Parathyroid adenoma (tissue), 2 donors: Measurements from ENCODE around the gene UBQLN3.

ENCODE experiments used
- H2AFZ ChIP-seq: fragments of 300-600 bp; sonication (generic); one replicate; pipeline ENCODE4 v1.7.0; 2017; ENCODE audit warnings: antibody characterized with exemption, mild to moderate bottlenecking
- H3K27ac ChIP-seq: fragments of 300-600 bp; sonication (generic); one replicate; pipeline ENCODE4 v1.7.0; 2017
- H3K27me3 ChIP-seq: fragments of 300-600 bp; sonication (generic); one replicate; pipeline ENCODE4 v1.7.0; 2017; ENCODE audit warnings: low read length; ENCODE audit not compliant: control insufficient read depth, insufficient read depth
- H3K36me3 ChIP-seq: fragments of 300-600 bp; sonication (generic); one replicate; pipeline ENCODE4 v1.7.0; 2017; ENCODE audit warnings: low read length; ENCODE audit not compliant: control insufficient read depth, insufficient read depth
- H3K4me1 ChIP-seq: fragments of 300-600 bp; sonication (generic); one replicate; pipeline ENCODE4 v1.7.0; 2017; ENCODE audit warnings: control low read depth
- H3K4me2 ChIP-seq: fragments of 300-600 bp; sonication (generic); one replicate; pipeline ENCODE4 v1.7.0; 2017; ENCODE audit warnings: low read length
- H3K4me3 ChIP-seq: fragments of 300-600 bp; sonication (generic); one replicate; pipeline ENCODE4 v1.7.0; 2017; ENCODE audit warnings: low read depth, low read length
- H3K79me2 ChIP-seq: fragments of 300-600 bp; sonication (generic); one replicate; pipeline ENCODE4 v1.7.0; 2017; ENCODE audit warnings: control low read depth
- H3K9ac ChIP-seq: fragments of 300-600 bp; sonication (generic); one replicate; pipeline ENCODE4 v1.7.0; 2017; ENCODE audit warnings: mild to moderate bottlenecking
- H3K9me3 ChIP-seq: fragments of 300-600 bp; sonication (generic); one replicate; pipeline ENCODE4 v1.7.0; 2017; ENCODE audit warnings: low read length; ENCODE audit not compliant: control insufficient read depth
- TF ChIP-seq, protein P1 (sequence below): fragments of 300-600 bp; sonication (generic); IDR thresholded peaks from one replicate; pipeline ENCODE4 v1.7.0; 2017; ENCODE audit warnings: antibody characterized with exemption, mild to moderate bottlenecking
- donor health status: primary hyperparathyroidism.

The UBQLN3 gene

DNA sequence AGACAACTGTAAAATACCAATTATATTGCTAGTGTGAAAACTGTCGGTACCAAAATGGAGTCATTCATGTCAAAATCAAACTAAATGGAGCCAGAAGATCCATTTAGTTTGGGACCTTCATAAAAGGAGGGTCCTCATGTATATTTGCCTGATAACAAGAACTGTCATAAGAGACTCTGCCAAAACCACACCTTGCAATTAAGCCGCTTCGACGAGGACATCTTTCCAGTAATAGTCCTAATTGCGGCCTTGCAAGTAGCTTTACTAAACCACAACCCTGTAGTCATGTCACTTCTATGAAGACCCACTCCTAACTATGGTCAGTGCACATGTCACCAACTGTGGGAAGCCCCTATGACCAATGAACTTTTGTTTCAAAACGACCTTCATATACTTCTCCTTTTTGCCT, 9.4 kb downstream of the UBQLN3 start:
- Histone ChIP-seq H3K9me3 (no peaks in the 10 kb centered on the region), H3K36me3 (no peaks in the 10 kb centered on the region), H3K4me1 (no peaks in the 10 kb centered on the region), H3K79me2 (no peaks in the 10 kb centered on the region), H2AFZ (no peak overlapping the region), H3K4me2 (no peak overlapping the region), H3K4me3 (no peak overlapping the region), H3K27me3 (no peaks in the 10 kb centered on the region), H3K27ac (no peak overlapping the region), H3K9ac (no peak overlapping the region)
- TF ChIP-seq, protein P1, sequence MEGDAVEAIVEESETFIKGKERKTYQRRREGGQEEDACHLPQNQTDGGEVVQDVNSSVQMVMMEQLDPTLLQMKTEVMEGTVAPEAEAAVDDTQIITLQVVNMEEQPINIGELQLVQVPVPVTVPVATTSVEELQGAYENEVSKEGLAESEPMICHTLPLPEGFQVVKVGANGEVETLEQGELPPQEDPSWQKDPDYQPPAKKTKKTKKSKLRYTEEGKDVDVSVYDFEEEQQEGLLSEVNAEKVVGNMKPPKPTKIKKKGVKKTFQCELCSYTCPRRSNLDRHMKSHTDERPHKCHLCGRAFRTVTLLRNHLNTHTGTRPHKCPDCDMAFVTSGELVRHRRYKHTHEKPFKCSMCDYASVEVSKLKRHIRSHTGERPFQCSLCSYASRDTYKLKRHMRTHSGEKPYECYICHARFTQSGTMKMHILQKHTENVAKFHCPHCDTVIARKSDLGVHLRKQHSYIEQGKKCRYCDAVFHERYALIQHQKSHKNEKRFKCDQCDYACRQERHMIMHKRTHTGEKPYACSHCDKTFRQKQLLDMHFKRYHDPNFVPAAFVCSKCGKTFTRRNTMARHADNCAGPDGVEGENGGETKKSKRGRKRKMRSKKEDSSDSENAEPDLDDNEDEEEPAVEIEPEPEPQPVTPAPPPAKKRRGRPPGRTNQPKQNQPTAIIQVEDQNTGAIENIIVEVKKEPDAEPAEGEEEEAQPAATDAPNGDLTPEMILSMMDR, result no peak

DNA sequence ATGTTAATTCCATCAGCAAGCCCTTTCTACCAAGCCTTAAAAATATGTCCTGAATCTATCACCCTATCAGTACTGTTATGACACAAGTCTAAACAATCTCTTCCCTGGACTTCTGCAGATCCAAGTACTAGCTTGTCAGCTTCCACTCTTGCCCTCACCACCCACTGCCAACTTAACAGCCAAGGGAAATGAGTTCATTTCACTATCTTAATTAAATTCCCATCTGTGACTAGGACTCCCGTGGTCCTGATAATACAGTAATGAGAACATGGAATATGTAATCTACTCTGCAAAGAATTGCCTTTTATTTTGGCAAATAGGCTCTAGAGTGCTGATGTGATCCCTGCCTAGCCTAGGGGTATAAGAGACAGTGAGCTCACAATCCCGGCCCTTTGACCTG, 10.1 kb downstream of the UBQLN3 start:
- no peaks in the 10 kb centered on the region for H3K27me3 ChIP-seq
- no peaks in the 10 kb centered on the region for H3K9me3 ChIP-seq
- H3K27ac ChIP-seq, result no peak overlapping the region
- TF ChIP-seq, protein P1, result no peak
- no peak overlapping the region for H3K9ac ChIP-seq
- no peaks in the 10 kb centered on the region for H3K79me2 ChIP-seq
- H3K4me2 ChIP-seq, result no peak overlapping the region
- H3K36me3 ChIP-seq, result no peaks in the 10 kb centered on the region
- H3K4me1 ChIP-seq, result no peaks in the 10 kb centered on the region
- no peak overlapping the region for H3K4me3 ChIP-seq
- no peak overlapping the region for H2AFZ ChIP-seq

DNA sequence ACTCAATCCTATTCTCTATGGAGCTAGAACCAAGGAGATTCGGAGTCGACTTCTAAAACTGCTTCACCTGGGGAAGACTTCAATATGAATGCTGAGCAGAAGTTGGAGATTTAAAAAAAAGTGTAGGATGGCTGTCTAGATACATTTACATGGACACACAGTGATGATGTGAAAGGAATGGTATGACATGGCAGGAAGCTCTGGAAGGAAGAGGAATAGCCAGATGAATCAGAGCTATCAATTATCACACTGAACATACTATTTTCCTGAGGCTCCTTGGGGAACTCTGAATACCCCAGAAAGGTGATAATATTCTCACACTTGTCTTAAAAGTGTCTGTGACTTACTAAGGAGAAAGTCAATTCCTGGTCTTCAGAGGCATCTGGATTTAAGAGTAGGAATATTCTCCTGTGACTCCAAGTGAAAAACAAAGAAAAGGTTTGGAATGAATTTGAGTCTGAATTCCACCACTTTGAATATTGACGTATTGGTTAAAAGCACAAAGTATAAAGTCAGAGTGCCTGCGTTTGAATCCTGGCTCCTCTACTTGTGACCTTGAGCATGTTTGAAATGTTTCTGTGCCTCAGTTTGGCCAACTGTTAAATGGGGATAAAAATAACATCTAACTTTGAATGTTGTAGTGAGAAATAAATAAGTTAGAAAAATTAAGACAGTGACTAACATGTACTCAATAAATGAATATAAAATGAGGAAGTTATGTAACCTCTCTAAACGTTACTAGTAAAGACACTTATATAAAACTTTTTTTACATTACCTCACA, 20.0 kb downstream of the UBQLN3 start:
- no peaks in the 10 kb centered on the region for H3K79me2 ChIP-seq
- no peaks in the 10 kb centered on the region for H3K4me1 ChIP-seq
- TF ChIP-seq, protein P1, result no peak
- no peak overlapping the region for H3K9ac ChIP-seq
- H3K27me3 ChIP-seq, result no peaks in the 10 kb centered on the region
- no peak overlapping the region for H3K4me3 ChIP-seq
- H3K36me3 ChIP-seq, result no peaks in the 10 kb centered on the region
- H2AFZ ChIP-seq, result no peak overlapping the region
- no peaks in the 10 kb centered on the region for H3K9me3 ChIP-seq
- H3K27ac ChIP-seq, result no peak overlapping the region
- no peak overlapping the region for H3K4me2 ChIP-seq

DNA sequence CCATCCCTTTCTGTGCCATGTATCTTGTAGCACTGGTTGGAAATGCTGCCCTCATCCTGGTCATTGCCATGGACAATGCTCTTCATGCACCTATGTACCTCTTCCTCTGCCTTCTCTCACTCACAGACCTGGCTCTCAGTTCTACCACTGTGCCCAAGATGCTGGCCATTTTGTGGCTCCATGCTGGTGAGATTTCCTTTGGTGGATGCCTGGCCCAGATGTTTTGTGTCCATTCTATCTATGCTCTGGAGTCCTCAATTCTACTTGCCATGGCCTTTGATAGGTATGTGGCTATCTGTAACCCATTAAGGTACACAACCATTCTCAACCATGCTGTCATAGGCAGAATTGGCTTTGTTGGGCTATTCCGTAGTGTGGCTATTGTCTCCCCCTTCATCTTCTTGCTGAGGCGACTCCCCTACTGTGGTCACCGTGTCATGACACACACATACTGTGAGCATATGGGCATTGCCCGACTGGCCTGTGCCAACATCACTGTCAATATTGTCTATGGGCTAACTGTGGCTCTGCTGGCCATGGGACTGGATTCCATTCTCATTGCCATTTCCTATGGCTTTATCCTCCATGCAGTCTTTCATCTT, 20.9 kb downstream of the UBQLN3 start:
- H3K79me2 ChIP-seq, result no peaks in the 10 kb centered on the region
- no peaks in the 10 kb centered on the region for H3K4me1 ChIP-seq
- H3K36me3 ChIP-seq, result no peaks in the 10 kb centered on the region
- no peak overlapping the region for H2AFZ ChIP-seq
- TF ChIP-seq, protein P1, result no peak
- no peaks in the 10 kb centered on the region for H3K9me3 ChIP-seq
- H3K27me3 ChIP-seq, result no peaks in the 10 kb centered on the region
- no peak overlapping the region for H3K27ac ChIP-seq
- no peak overlapping the region for H3K4me3 ChIP-seq
- H3K4me2 ChIP-seq, result no peak overlapping the region
- H3K9ac ChIP-seq, result no peak overlapping the region
